Adrenal gland (tissue), 5 donors: ENCODE measurements around the gene CBARP.

Experiments used
- CTCF ChIP-seq, 6 experiments: fragments of 450-650 bp in 4 of 6; fragments of 200-600 bp in 2 of 6; sonication (generic) in 1 of 6; IDR thresholded peaks; 1 replicate in 5 of 6; 2 replicates in 1 of 6; pipeline versions ENCODE4 v1.5.1 to v1.8.0; 2016 to 2021; ENCODE audit warnings: antibody characterized with exemption in 6 of 6, mild to moderate bottlenecking in 2 of 6, moderate library complexity in 1 of 6
- POLR2A ChIP-seq, 2 donors: fragments of 450-650 bp; IDR thresholded peaks; one replicate each; pipeline ENCODE4 v1.6.1; 2017; ENCODE audit warnings: antibody characterized with exemption in 2 of 2, mild to moderate bottlenecking in 2 of 2, moderate library complexity in 1 of 2
- donor health status: DM: no; HTN: no; CAD: no.

- TF ChIP-seq CTCF (IDR thresholded peaks at IDR 0.05) (no peak), POLR2A (IDR thresholded peaks at IDR 0.05) (no peak)
Observed at GRCh38 chr19:1183543-1184172, 54.1 kb downstream of the CBARP start.
